GM19328 (cell line): ENCODE results near the gene KAZN.

Experiments
- ATAC-seq: cut with Tn5 transposase; IDR thresholded peaks from one replicate; pipeline ENCODE4 v1.9.1; 2021; ENCODE audit warnings: mild to moderate bottlenecking, moderate library complexity; ENCODE audit not compliant: unreplicated experiment

KAZN gene

GRCh38 chr1:14585728-14586127, 12.8 kb upstream of the KAZN start:
- ATAC-seq: no peak

- ATAC-seq: no peak
Observed at GRCh38 chr1:14590411-14591180, 7.9 kb upstream of the KAZN start.

- no peak for ATAC-seq
Observed at GRCh38 chr1:14591600-14591999, 6.9 kb upstream of the KAZN start.

GRCh38 chr1:14592004-14592631, 6.4 kb upstream of the KAZN start:
- no peak for ATAC-seq

- ATAC-seq: no peak
Observed at GRCh38 chr1:14593302-14593701, 5.2 kb upstream of the KAZN start.

- no peak for ATAC-seq
Observed at GRCh38 chr1:14594045-14594444, 4.4 kb upstream of the KAZN start.

- no peak for ATAC-seq
Observed at GRCh38 chr1:14596591-14596990, 1.9 kb upstream of the KAZN start.

GRCh38 chr1:14597343-14598006, 1.0 kb upstream of the KAZN start:
- no peak for ATAC-seq

- ATAC-seq: no peak
Observed at GRCh38 chr1:14598007-14598497, 433 bp upstream of the KAZN start.

- ATAC-seq: no peak
Observed at GRCh38 chr1:14599183-14599791, 802 bp downstream of the KAZN start.

- ATAC-seq: no peak
Observed at GRCh38 chr1:14599800-14600199, 1.3 kb downstream of the KAZN start.

- ATAC-seq: no peak
Observed at GRCh38 chr1:14600405-14601112, 2.1 kb downstream of the KAZN start.

- ATAC-seq: no peak
Observed at GRCh38 chr1:14602136-14602535, 3.7 kb downstream of the KAZN start.

GRCh38 chr1:14603645-14604044, 5.2 kb downstream of the KAZN start:
- no peak for ATAC-seq

- no peak for ATAC-seq
Observed at GRCh38 chr1:14604414-14604813, 5.9 kb downstream of the KAZN start.

- no peak for ATAC-seq
Observed at GRCh38 chr1:14605945-14606344, 7.5 kb downstream of the KAZN start.

- no peak for ATAC-seq
Observed at GRCh38 chr1:14606632-14607031, 8.1 kb downstream of the KAZN start.

- no peak for ATAC-seq
Observed at GRCh38 chr1:14607295-14607694, 8.8 kb downstream of the KAZN start.

GRCh38 chr1:14608308-14608707, 9.8 kb downstream of the KAZN start:
- no peak for ATAC-seq

- no peak for ATAC-seq
Observed at GRCh38 chr1:14610761-14611160, 12.3 kb downstream of the KAZN start.

- no peak for ATAC-seq
Observed at GRCh38 chr1:14611792-14612191, 13.3 kb downstream of the KAZN start.
